Right renal cortex interstitium (tissue), 3 donors: ENCODE data around the gene SH3BGR. TPM values are rescaled to one million over a fixed set of nuclear protein-coding genes. Genes with fewer than 3 reads are reported as not detected.
A peak's percentile ranks its signal among the peaks of the same experiment; 100 is the strongest.
"Not testable (repeated sequence)": the region's sequence is repeated elsewhere in the genome, so short reads cannot be mapped to it uniquely, and the experiment has no call there.

Experiments
- DNase-seq, 3 donors: peaks; one replicate each; pipeline ENCODE4 v3.0.0-alpha.2; 2013; ENCODE audit warnings: low read depth in 3 of 3, low spot score in 2 of 3
- polyA plus RNA-seq, 3 donors: library from polyadenylated mRNA; unstranded; fragments of 120-200 nt; gene quantifications; one replicate each; pipeline ENCODE4 v1.2.1, GENCODE V29; 2013; ENCODE audit not compliant: insufficient read length in 3 of 3

SH3BGR gene
- polyA plus RNA-seq, 3 donors, result 4.5 to 6.8 (median 5.8) TPM

DNA sequence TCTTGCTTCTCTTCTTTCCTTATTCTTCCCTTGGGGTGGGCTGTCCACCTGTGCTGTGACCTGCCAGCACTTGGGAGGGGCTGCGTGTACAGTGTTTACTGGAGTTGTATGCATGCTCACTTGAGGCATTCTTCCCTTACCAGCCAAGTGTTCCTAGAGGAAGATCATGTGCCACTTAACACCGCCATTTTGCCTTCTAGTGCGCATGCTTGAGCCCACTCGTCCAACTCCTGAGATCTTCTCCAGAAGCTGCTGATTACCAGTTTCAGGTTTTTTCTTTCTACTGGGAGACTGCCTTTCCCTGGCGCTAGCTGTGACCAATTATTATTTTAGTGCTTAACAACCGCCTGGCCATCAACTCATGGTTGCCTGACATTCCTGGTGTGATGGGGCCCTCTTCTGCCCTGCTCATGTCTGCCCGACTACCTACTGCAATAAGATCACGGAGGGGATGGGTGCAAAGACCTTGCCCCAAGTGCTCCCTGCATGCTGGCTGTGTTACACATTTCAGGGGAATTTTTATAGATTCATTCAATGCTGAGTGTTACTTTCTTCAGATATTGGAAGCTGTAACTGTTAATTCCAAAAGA, 86.8 kb downstream of the SH3BGR start:
- no peak for DNase-seq

- not testable (repeated sequence) for DNase-seq
Observed at GRCh38 chr21:39540367-39540766, 88.6 kb downstream of the SH3BGR start.

DNA sequence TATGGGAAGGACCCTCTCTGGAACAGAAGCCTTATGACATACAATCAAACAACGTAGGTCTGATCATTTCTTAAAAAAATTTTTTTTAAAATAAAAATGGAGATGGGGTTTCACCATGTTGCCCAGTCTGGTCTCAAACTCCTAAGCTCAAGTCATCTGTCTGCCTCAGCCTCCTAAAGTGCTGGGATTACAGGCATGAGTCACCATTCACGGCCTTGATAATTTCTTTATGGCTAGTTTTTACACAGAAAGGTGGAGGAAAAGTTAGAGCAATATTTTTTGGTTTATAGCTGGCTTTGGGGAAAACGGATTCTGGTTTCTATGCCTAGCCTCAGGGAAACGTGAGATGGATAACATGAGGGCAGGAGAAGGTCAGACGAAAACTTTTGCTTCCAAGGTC, 91.0 kb downstream of the SH3BGR start:
- DNase-seq, result no peak

GRCh38 chr21:39546522-39546921, 94.8 kb downstream of the SH3BGR start:
- no peak for DNase-seq

- no peak for DNase-seq
Observed at GRCh38 chr21:39552856-39553255, 101.1 kb downstream of the SH3BGR start.

GRCh38 chr21:39553331-39553730, 101.6 kb downstream of the SH3BGR start:
- DNase-seq, result no peak

DNA sequence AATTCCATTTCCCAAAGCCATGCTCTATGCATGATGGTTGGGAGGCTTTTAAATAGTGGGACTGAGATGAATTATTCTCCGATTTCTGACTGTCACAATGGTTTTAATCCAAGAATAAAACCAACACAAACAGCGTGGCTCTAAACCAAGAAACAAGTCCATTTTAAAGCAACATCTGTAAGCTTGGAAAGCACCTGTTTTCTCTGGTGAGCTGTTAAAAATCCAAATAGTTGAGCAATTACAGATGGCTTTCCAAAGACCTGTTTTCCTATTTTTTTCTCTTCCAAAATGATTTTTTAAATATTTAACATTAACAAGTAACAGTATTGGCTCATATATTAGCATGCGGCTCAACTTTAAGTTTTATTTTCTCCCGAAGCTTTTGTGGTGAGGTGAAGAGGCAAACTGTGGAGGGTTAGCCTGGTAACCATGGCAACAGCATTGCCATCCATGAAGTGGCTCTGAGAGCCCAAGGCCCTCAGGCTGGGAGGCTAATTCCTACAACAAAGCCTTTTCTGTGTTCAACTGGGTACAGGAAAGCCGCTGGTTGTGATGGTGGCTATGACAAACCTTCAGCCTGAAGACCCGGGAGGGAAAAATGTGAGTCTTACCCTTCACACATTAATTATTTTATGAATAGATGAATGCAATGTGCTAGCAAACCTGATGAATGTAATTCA, 104.3 kb downstream of the SH3BGR start:
- no peak for DNase-seq

GRCh38 chr21:39559511-39559910, 107.7 kb downstream of the SH3BGR start:
- DNase-seq, result no peak

DNA sequence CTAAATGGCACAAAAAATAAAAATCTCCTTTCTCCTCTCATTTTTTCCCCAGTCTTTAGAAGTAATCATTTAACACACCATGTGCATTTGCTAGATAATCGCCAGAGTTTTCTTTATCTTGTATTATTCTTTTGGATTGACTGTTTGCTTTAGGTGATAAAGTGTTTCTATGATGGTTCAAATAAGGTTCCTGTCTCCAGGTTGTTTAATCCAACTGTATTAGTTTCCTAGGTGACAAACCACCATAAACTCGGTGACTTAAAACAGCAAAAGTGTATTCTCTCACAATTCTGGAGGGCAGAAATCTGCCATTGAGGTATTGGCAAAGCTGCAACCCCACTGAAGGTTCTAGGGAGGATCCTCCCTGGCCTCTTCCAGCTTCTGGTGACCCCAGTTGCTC, 109.4 kb downstream of the SH3BGR start:
- no peak for DNase-seq

DNA sequence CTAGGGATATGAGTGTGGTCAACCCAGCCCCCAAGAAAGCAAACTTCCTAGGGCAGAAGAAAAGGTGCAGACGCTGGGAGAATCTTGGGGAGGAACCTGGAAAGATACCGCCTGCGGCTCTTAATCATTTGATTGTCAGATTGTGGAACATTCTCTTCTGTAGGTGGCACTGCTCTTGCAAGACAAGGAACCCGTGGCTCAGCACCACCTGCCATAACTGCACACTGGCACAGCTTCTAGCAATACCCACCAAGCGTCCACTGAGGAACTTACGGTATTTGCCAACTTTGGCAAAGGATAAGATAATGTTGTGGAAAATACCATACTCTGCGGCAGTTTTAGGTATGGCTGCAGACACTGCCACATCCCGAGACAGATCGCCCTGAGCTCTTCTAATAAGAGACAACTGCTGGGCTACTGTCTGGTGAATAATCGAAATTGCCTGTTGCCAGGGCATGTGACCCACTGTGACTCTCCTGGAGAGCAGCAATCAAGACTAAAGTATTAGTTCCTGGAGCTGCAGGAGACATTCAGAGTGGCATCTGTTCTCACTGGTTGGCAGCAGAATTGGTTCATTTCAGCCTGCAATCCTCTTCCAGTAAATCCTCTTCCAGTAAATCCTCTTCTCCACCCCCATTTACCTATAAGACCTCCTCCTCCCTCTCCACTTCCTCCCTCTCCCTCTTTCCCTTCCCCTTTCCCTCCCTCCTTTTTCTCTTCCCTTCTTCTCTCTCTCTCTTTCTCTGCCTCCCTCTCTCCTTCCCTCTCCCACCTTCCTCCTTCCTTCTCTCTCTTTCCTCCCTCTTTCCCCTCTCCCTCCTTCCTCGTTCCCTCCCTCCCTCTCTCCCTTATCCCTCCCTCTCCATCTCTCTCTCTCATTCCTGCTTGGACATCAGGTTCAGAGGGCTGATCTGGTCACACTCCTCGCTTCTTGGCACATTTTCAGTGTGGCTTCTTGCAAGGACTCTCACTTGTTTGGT, 111.3 kb downstream of the SH3BGR start:
- DNase-seq, result no peak

- peak in 1 of 3 donors; percentile 15 for DNase-seq
Observed at GRCh38 chr21:39564200-39564599, 112.4 kb downstream of the SH3BGR start.

Other genes with a start within 250 kb of the SH3BGR start
- 10 to 100 TPM; 46.4 to 53.0 (median 50.4) TPM for gene BRWD1, start 138.3 kb upstream of the SH3BGR start, polyA plus RNA-seq
- 100 to 1,000 TPM; 717 to 797 (median 766) TPM for gene HMGN1, start 102.9 kb upstream of the SH3BGR start, polyA plus RNA-seq
- 1 to 10 TPM; 5.0 to 6.5 (median 5.4) TPM for gene LCA5L, start 6.2 kb upstream of the SH3BGR start, polyA plus RNA-seq
- 1 to 10 TPM; 1.2 to 1.6 (median 1.4) TPM for gene B3GALT5, start 161.0 kb downstream of the SH3BGR start, polyA plus RNA-seq